Esophagus squamous epithelium (tissue), 4 donors: ENCODE measurements around the gene SNX6.

Source experiments
- CTCF ChIP-seq, 6 experiments: fragments of 450-650 bp in 4 of 6; fragments of 200-600 bp in 2 of 6; sonication (generic) in 2 of 6; IDR thresholded peaks; one replicate each; pipeline ENCODE4 v1.5.1; 2016 to 2019; ENCODE audit warnings: antibody characterized with exemption in 6 of 6, mild to moderate bottlenecking in 4 of 6, moderate library complexity in 4 of 6
- POLR2A ChIP-seq, 4 donors: fragments of 450-650 bp; IDR thresholded peaks; one replicate each; pipeline ENCODE4 v1.6.1; 2017; ENCODE audit warnings: antibody characterized with exemption in 4 of 4, mild to moderate bottlenecking in 4 of 4, moderate library complexity in 3 of 4

- TF ChIP-seq CTCF (IDR thresholded peaks at IDR 0.05) (no peak), POLR2A (IDR thresholded peaks at IDR 0.05) (no peak)
These were observed 15.3 kb downstream of the SNX6 start for GRCh38 chr14:34614638-34615037.
